NCI-H2196 treated with DMSO at 0.1 percent for 48 hours (cell line): ENCODE results near the gene TAF5L.
A peak's percentile ranks its signal among the peaks of the same experiment; 100 is the strongest.
"Not testable (repeated sequence)": the region's sequence is repeated elsewhere in the genome, so short reads cannot be mapped to it uniquely, and the experiment has no call there.

Experiments
- DNase-seq: peaks from one replicate; lab custom pipeline; 2025; ENCODE audit not compliant: unreplicated experiment; lab: John Stamatoyannopoulos, UW

The TAF5L gene

DNA sequence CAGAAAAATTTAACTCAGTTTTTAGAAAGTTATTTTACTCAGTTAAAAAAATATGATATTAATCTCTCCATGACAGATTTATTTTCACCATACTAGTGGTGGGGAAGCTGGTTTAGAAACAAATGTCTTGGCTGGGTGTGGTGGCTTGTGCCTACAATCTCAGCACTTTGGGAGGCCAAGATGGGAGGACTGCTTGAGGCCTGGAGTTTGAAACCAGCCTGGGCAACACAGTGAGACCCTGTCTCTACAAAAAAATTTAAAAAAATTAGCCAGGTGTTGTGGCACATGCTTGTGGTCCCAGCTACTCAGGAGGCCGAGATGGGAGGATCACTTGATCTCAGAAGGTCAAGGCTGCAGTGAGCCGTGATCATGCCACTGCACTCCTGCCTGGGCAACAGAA lies 17.3 kb downstream of the TAF5L start:
- no peak for DNase-seq

DNA sequence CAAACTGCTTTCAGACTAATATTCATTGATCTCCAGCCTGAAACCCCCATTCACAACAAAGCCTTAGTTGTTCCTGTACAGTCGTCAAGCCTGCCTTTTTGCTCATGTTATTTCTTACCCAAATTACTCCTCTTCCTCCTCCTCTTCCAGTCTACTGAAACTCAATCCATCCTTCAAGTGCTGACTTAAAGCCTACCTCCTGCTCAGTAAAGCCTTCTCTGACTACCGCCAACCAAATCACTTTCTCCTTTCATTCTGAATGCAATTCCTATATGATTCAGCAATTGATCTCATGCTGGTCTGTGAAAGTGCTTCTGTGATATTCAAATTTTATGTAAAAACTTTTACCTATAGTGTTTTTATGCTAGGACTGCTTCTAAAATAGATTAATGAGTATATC lies 18.6 kb downstream of the TAF5L start:
- DNase-seq: no peak

- no peak for DNase-seq
These were observed 22.4 kb downstream of the TAF5L start for GRCh38 chr1:229603371-229604005.

DNA sequence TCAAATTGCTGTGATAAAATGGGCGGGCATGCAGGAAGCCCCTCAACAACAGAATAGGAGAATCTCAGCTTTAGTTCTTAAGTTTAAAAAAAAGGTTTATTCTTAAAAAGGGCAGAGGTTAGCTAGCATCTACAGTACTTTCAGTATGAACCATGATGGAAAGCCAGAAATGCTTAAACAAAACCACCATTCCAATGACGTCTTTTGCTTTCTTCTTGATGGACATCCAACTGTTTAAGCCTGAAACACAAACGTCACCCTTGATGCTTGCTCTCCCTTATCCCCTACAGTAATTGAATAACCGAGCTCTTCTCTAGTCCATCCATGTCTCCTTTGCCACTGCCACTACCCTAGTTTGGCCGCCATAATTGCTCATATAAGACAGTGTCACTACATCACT lies 25.7 kb downstream of the TAF5L start:
- no peak for DNase-seq

DNA sequence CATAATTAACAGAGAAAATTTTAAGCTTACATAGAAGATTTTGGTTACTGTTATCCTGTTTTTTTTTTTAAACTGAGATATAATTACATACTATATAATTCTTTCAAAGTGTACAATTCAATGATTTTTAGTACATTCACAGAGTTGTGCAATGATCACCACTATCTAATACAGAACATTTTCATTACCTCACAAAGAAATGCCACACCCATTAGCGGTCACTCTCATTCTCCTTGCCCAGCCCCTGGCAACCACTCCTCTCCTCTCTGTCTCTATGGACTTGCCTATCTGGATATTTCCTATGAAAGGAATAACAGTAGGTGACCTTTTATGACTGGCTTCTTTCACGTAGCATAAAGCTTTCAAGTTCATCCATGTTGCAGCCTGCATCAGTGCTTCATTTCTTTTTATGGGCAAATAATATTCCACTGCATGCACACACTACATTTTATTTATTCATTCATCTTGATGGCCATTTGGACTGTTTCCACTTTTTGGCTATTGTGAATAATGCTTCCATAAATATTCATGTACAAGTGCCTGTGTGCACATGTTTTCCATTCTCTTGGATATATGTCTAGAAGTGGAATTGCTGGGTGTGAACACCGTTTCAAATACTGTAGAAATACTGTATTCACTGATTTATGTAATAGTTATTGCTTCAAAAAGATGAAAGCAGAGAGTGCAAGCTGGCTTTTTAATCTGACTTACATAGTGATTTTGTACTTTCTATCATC lies 26.5 kb downstream of the TAF5L start:
- no peak for DNase-seq

- no peak for DNase-seq
These were observed 28.0 kb downstream of the TAF5L start for GRCh38 chr1:229597877-229598276.

GRCh38 chr1:229596925-229597699 lies 28.8 kb downstream of the TAF5L start:
- DNase-seq: no peak

DNA sequence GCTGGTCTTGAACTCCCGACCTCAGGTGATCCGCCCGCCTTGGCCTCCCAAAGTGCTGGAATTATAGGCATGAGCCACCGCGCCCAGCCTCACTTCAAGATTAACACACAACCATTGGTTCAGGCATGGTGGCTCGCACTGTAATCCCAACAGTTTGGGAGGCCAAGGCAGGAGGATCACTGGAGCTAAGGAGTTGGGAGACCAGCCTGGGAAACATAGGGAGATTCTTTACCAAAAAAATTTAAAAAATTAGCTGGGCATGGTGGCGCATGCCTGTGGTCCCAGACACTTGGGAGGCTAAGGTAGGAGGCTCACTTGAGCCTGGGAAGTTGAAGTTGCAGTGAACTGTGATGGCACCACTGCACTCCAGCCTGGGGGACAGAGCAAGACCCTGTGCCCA lies 30.0 kb downstream of the TAF5L start:
- not testable (repeated sequence) for DNase-seq

DNA sequence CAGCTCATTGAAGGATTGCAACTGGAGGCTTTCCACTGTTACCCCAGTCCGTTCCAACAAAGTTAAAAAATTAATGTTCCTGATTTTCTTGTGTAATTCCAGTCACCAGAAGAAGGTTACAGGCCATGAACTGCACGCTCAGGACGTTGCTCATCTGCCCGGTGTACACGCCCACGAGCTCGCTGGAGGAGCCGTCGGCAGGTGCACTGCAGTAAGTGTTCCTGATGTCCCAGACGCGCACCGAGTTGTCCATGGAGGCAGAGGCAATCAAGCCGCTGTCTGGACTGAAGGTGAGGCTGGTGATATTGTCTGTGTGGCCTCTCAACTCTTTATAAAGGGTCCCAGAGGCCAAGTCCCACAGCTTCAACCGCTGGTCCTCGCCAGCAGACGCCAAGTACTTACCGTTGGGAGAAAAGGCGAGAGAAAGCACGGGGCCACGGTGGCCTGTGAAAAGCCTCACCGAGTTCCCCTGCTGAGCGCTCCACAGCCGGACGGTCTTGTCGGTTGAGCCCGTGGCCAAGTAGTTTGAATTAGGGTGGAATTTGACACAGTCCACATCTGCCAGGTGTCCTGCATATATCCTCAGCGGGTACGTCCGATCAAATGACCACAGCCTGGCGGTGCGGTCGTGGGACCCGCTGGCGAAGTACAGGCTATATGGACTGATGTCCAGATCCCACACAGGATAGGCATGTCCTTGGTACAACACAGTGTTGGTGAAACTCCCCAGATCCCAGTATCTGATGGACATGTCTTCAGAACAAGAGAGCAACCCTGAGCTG lies 31.5 kb downstream of the TAF5L start:
- no peak for DNase-seq

DNA sequence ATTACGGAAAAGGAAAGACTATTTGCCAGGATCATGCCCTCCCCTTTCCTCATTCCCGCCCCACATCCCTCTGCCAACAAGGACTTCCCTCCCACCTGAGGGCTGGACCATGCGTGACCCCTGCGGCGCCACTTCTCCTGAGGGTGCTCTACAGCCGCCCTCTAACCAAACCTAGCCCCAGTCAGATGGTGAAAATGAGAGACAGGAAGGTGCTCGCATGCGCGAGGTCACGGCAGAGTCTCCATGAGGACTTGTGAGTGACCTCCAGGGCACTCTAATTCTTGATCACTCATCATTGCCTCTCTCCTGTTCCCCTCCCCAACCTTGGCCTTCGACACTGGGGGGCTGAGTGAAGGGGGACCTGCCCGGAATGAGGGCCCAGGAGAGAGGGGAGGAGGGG lies 32.1 kb downstream of the TAF5L start:
- DNase-seq: no peak

- no peak for DNase-seq
These were observed 35.8 kb downstream of the TAF5L start for GRCh38 chr1:229590119-229590518.

GRCh38 chr1:229585338-229585737 lies 40.6 kb downstream of the TAF5L start:
- no peak for DNase-seq

DNA sequence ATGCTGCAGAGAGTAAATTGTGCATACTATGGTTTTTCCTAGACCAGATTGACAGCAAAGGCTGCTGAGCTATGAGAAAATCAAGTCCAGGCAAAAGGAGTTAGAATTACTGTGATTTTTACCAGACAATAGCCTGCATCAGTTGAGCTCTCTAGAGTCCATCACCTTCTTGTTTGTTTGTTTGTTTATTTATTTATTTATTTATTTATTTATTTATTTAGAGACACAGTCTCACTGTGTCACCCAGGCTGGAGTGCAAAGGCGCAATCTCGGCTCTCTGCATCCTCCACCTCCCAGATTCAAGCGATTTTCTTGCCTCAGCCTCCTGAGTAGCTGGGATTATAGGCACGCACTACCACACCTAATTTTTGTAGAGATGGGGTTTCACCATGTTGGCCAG lies 43.2 kb downstream of the TAF5L start:
- no peak for DNase-seq

DNA sequence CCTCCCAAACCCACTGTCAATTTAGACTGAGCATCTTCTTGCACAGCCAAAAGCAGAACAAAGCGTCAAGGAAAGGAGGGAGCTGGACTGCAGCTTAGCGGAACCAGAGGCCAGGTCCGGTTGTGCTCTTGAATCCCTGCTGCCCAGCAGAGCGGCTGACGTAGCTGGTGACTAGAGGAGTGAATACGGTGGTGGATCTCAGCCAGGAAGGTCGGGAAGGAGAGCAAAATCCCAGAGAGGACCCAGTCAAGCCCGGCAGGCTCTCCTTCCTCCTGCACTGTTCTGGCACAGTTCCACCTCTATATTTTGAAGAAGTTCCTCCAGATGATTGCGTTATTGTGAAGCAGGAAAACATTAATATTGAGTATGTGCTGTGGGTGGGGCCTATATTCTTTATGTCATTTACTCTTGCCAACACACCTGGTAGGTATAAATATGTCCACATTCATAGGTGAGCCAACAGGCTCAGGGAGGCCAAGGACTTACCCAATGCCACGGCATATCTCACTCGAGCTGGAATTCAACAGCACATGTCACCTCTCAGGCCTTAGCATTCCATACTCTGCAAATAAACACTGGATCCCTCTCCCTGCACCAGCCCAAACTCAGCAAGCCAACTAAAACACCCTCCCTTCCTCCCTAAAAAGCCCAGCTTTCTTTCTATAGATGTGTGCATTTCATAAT lies 43.8 kb downstream of the TAF5L start:
- peak; percentile 57 for DNase-seq

DNA sequence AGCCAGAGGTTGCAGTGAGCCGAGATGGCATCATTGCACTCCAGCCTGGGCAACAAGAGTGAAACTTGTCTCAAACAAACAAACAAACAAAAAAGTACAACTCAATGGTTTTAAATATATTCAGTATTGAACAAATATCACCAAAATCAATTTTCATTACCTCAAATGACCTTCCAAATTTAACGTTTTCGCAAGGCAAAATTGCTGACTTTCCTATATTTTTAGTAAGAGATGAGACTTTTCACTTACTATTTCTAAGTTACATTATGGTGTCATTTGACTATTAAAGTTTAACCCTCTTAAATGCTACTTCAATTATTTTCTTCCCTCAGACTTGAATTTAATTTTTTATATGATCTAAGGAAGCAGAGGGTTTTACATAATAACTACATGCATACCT lies 44.4 kb downstream of the TAF5L start:
- DNase-seq: no peak

- peak; percentile 80 for DNase-seq
These were observed 46.8 kb downstream of the TAF5L start for GRCh38 chr1:229579059-229579673.

- DNase-seq: no peak
These were observed 47.5 kb downstream of the TAF5L start for GRCh38 chr1:229578168-229579058.

DNA sequence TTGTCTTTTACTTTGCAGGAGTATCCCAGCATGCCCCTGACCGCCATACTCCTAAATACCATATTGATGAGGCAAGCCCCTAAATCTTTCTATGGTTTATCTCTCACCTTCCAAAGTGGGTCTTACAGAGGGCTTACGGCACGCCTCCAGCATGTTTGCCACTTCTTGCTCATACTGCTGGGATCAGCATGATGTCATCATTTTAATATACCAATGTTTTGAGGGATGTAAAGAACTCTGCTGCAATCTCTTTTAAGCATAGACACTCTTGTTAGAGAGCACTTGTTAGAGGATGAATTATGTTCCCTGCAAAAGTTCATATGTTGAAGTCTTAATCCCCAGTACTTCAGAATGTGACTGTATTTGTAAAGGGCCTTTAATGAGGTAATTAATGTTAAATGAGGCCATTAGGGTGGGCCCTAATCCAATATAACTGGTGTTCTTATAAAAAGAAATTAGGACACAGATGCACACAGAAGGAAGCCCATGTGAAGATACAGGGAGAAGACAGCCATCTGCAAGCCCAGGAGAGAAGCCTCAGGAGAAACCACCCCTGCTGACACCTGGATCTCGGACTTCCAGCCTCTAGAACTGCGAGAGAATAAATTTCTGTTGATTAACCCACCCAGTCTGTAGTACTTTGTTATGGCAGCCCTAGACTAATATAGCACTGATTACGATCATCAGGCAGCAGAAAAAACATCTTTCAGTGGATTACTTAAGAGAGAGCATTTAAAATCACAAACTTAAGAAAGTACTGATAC lies 51.1 kb downstream of the TAF5L start:
- DNase-seq: no peak

GRCh38 chr1:229572286-229572685 lies 53.6 kb downstream of the TAF5L start:
- no peak for DNase-seq
